HG03457 (cell line): ENCODE data around the gene TRIM17.
"Not testable (repeated sequence)": the region's sequence is repeated elsewhere in the genome, so short reads cannot be mapped to it uniquely, and the experiment has no call there.

Source experiments
- ATAC-seq: cut with Tn5 transposase; IDR thresholded peaks from one replicate; pipeline ENCODE4 v1.9.1; 2021; ENCODE audit warnings: moderate number of reproducible peaks; ENCODE audit not compliant: unreplicated experiment

The TRIM17 gene

GRCh38 chr1:228450200-228450599, 33.5 kb upstream of the TRIM17 start:
- ATAC-seq, result no peak

GRCh38 chr1:228448372-228448771, 31.7 kb upstream of the TRIM17 start:
- no peak for ATAC-seq

GRCh38 chr1:228446852-228447251, 30.2 kb upstream of the TRIM17 start:
- ATAC-seq, result no peak

- ATAC-seq, result no peak
These were observed 29.4 kb upstream of the TRIM17 start for GRCh38 chr1:228445843-228446650.

- ATAC-seq, result no peak
These were observed 28.8 kb upstream of the TRIM17 start for GRCh38 chr1:228445490-228445842.

- ATAC-seq, result no peak
These were observed 26.7 kb upstream of the TRIM17 start for GRCh38 chr1:228443395-228443794.

GRCh38 chr1:228440761-228441500, 24.3 kb upstream of the TRIM17 start:
- no peak for ATAC-seq

- ATAC-seq, result no peak
These were observed 21.6 kb upstream of the TRIM17 start for GRCh38 chr1:228438266-228438665.

- no peak for ATAC-seq
These were observed 20.8 kb upstream of the TRIM17 start for GRCh38 chr1:228437424-228437962.

- ATAC-seq, result no peak
These were observed 18.0 kb upstream of the TRIM17 start for GRCh38 chr1:228434689-228435088.

GRCh38 chr1:228433337-228434053, 16.8 kb upstream of the TRIM17 start:
- not testable (repeated sequence) for ATAC-seq

GRCh38 chr1:228430243-228430642, 13.6 kb upstream of the TRIM17 start:
- no peak for ATAC-seq

GRCh38 chr1:228429698-228430097, 13.0 kb upstream of the TRIM17 start:
- no peak for ATAC-seq

GRCh38 chr1:228429007-228429406, 12.3 kb upstream of the TRIM17 start:
- no peak for ATAC-seq

GRCh38 chr1:228428412-228428811, 11.8 kb upstream of the TRIM17 start:
- ATAC-seq, result no peak

- no peak for ATAC-seq
These were observed 10.0 kb upstream of the TRIM17 start for GRCh38 chr1:228426518-228427175.

GRCh38 chr1:228424685-228425660, 8.3 kb upstream of the TRIM17 start:
- no peak for ATAC-seq

- no peak for ATAC-seq
These were observed 6.9 kb upstream of the TRIM17 start for GRCh38 chr1:228423404-228424053.
